HepG2 (cell line): Measurements from ENCODE around the gene SLC25A15. TPM values are rescaled to one million over a fixed set of nuclear protein-coding genes. Genes with fewer than 3 reads are reported as not detected.

ENCODE experiments used
- ATAC-seq: fragments of 200-7000 bp; cut with Tn5 transposase; 3 replicates; pipeline ENCODE4 v1.9.1; 2020; ENCODE audit warnings: mild to moderate bottlenecking, moderate library complexity
- BruUV-seq: library from RNA; stranded (reverse); fragments of 400-500 nt; replicated peaks from 2 replicates; lab custom pipeline; 2021; lab: Mats Ljungman, UMichigan
- CTCF ChIA-PET: fragments of 300-600 bp; formaldehyde crosslinking; extraction: SDS; loops from one replicate; lab custom pipeline; 2021; ENCODE audit warnings: low total read pairs, inconsistent platforms, low intra/inter-chr PET ratio; lab: Yijun Ruan, JAX
- POLR2A ChIA-PET: fragments of 350-600 bp; sonication (Branson Sonifier 250); formaldehyde crosslinking; loops from one replicate; lab custom pipeline; 2020; ENCODE audit warnings: antibody characterized with exemption, inconsistent platforms; lab: Yijun Ruan, JAX
- DNase-seq: peaks from one replicate; pipeline ENCODE4 v3.0.0-alpha.2; 2015; ENCODE audit warnings: low spot score
- FAIRE-seq: peaks from 3 replicates; lab custom pipeline; 2011; peaks lifted over from hg19 to GRCh38; lab: Jason Lieb, UNC
- H2AFZ ChIP-seq: one replicate; pipeline ENCODE4 v1.6.1; 2011; ENCODE audit warnings: low read length, inconsistent platforms
- H3K27ac ChIP-seq: fragments of 300-600 bp; 3 replicates; pipeline ENCODE4 v1.8.0; 2011; ENCODE audit warnings: mixed run types, mild to moderate bottlenecking, mixed read lengths, low read length, inconsistent platforms; ENCODE audit not compliant: insufficient read depth; ENCODE audit errors: extremely low read length
- H3K27me3 ChIP-seq, 2 experiments: fragments of 200-600 bp in 1 of 2; 2 replicates in 1 of 2; 3 replicates in 1 of 2; pipeline versions ENCODE4 v1.6.0 to v1.8.0; 2011; ENCODE audit warnings: low read length in 2 of 2, mild to moderate bottlenecking in 2 of 2, moderate library complexity in 2 of 2, inconsistent platforms in 1 of 2; ENCODE audit not compliant: insufficient read depth in 2 of 2, control insufficient read depth in 1 of 2
- H3K36me3 ChIP-seq, 2 experiments: fragments of 200-600 bp in 1 of 2; replicated peaks in 1 of 2; 2 replicates in 1 of 2; 3 replicates in 1 of 2; pipeline versions ENCODE4 v1.5.1 to v1.8.0; 2011; ENCODE audit warnings: low read length in 2 of 2, inconsistent platforms in 1 of 2; ENCODE audit not compliant: insufficient read depth in 2 of 2, control insufficient read depth in 1 of 2
- H3K4me1 ChIP-seq: 2 replicates; pipeline ENCODE4 v1.5.1; 2012; ENCODE audit warnings: low read length, inconsistent platforms; ENCODE audit not compliant: insufficient read depth
- H3K4me2 ChIP-seq: 2 replicates; pipeline ENCODE4 v1.6.0; 2011; ENCODE audit warnings: low read depth, low read length, inconsistent platforms
- H3K4me3 ChIP-seq, 3 experiments: fragments of 200-600 bp in 1 of 3; sonication (generic), shearing (Covaris generic) in 1 of 3; replicated peaks in 1 of 3; 2 replicates each; pipeline ENCODE4 v1.5.1; 2011 to 2016; ENCODE audit warnings: low read length in 3 of 3, inconsistent platforms in 2 of 3, low read depth in 2 of 3, mild to moderate bottlenecking in 2 of 3, control low read depth in 1 of 3, mixed read lengths in 1 of 3; ENCODE audit not compliant: insufficient read depth in 1 of 3
- H3K79me2 ChIP-seq: one replicate; pipeline ENCODE4 v1.6.1; 2011; ENCODE audit warnings: low read length, inconsistent platforms; ENCODE audit not compliant: insufficient read depth
- H3K9ac ChIP-seq: 2 replicates; pipeline ENCODE4 v1.6.0; 2011; ENCODE audit warnings: mild to moderate bottlenecking, low read depth, low read length, inconsistent platforms; ENCODE audit not compliant: insufficient read depth
- H3K9me3 ChIP-seq: 2 replicates; pipeline ENCODE4 v1.5.1; 2012; ENCODE audit warnings: mild to moderate bottlenecking, low read length
- H4K20me1 ChIP-seq: 2 replicates; pipeline ENCODE4 v1.6.0; 2011; ENCODE audit warnings: inconsistent platforms, mild to moderate bottlenecking, low read length, moderate library complexity; ENCODE audit not compliant: insufficient read depth
- EHMT2 ChIP-seq: fragments of 200-600 bp; sonication (generic); IDR thresholded peaks from 2 replicates; pipeline ENCODE4 v1.7.0; 2017; ENCODE audit warnings: antibody characterized with exemption, low read depth, low read length, borderline replicate concordance
- ESRRA ChIP-seq: sonication (generic); formaldehyde crosslinking; IDR thresholded peaks from 2 replicates; pipeline ENCODE4 v1.5.1; 2020; ENCODE audit warnings: mild to moderate bottlenecking, low read depth, missing genetic modification reagents
- FOXJ3 ChIP-seq: sonication (generic); formaldehyde crosslinking; IDR thresholded peaks from 2 replicates; pipeline ENCODE4 v1.4.0; 2020; ENCODE audit warnings: missing genetic modification reagents, mild to moderate bottlenecking, borderline replicate concordance
- FOXO1 ChIP-seq: sonication (generic); formaldehyde crosslinking; IDR thresholded peaks from 2 replicates; pipeline ENCODE4 v1.4.0; 2020; ENCODE audit warnings: missing genetic modification reagents
- KLF13 ChIP-seq: sonication (generic); formaldehyde crosslinking; IDR thresholded peaks from 2 replicates; pipeline ENCODE4 v1.4.0; 2020; ENCODE audit warnings: mild to moderate bottlenecking, missing genetic modification reagents
- PAF1 ChIP-seq: IDR thresholded peaks from 2 replicates; pipeline ENCODE4 v1.6.1; 2016; ENCODE audit warnings: missing genetic modification reagents, missing compliant biosample characterization
- PAX8 ChIP-seq: sonication (generic); formaldehyde crosslinking; IDR thresholded peaks from 2 replicates; pipeline ENCODE4 v1.8.0; 2022; ENCODE audit warnings: mild to moderate bottlenecking, missing genetic modification reagents, borderline replicate concordance
- PHF5A ChIP-seq: IDR thresholded peaks from one replicate; pipeline ENCODE4 v1.6.1; 2018; ENCODE audit warnings: low read depth, missing genetic modification reagents; ENCODE audit not compliant: unreplicated experiment
- SATB2 ChIP-seq: sonication (generic); formaldehyde crosslinking; IDR thresholded peaks from 2 replicates; pipeline ENCODE4 v1.5.0; 2020; ENCODE audit warnings: missing genetic modification reagents
- SMYD3 ChIP-seq: sonication (generic); formaldehyde crosslinking; IDR thresholded peaks from 2 replicates; pipeline ENCODE4 v1.8.1; 2023; ENCODE audit warnings: mild to moderate bottlenecking, missing genetic modification reagents
- YY1 ChIP-seq: IDR thresholded peaks from 2 replicates; pipeline ENCODE4 v1.6.1; 2011; ENCODE audit warnings: low read length, low read depth, moderate library complexity, mild to moderate bottlenecking; ENCODE audit not compliant: insufficient read depth, insufficient replicate concordance
- ZMAT3 ChIP-seq: sonication (generic); formaldehyde crosslinking; conservative IDR thresholded peaks from 2 replicates; pipeline ENCODE4 v1.7.0; 2021; ENCODE audit warnings: missing genetic modification reagents
- ZNF253 ChIP-seq: sonication (generic); formaldehyde crosslinking; IDR thresholded peaks from 2 replicates; pipeline ENCODE4 v1.8.0; 2022; ENCODE audit warnings: mild to moderate bottlenecking, missing genetic modification reagents, borderline replicate concordance
- ZNF446 ChIP-seq: sonication (generic); formaldehyde crosslinking; IDR thresholded peaks from 2 replicates; pipeline ENCODE4 v1.5.0; 2020; ENCODE audit warnings: mild to moderate bottlenecking, missing genetic modification reagents
- ZNF724P ChIP-seq: sonication (generic); formaldehyde crosslinking; IDR thresholded peaks from 2 replicates; pipeline ENCODE4 v1.8.0; 2022; ENCODE audit warnings: missing genetic modification reagents, borderline replicate concordance
- WGBS: methylation state at CpG from one replicate; pipeline ENCODE4 v1.1.6; 2017; ENCODE audit warnings: low lambda C conversion rate; 5-methylcytosine and 5-hydroxymethylcytosine counted together
- in situ Hi-C: cut with HindIII; loops from 2 replicates; pipeline ENCODE4 v1.10.0; 2017; ENCODE audit warnings: low pct_unique_long_range_greater_than_20kb; ENCODE audit not compliant: extremely low pct_ligation_motif_present
- intact Hi-C: fragments of 100-400 bp; cut with micrococcal nuclease; formaldehyde crosslinking; loops from one replicate; pipeline ENCODE4 v1.10.0; 2022; ENCODE audit not compliant: unreplicated experiment
- polyA plus RNA-seq, 8 experiments: library from polyadenylated mRNA; depleted of rRNA in 3 of 8; stranded (reverse) in 7 of 8; unstranded in 1 of 8; fragments of >200 nt; fragmentation: Illumina TruSeq in 4 of 8; extraction: Trizol in 4 of 8; gene quantifications; 2 replicates each; pipeline versions ENCODE4 v1.2.1 to v1.2.3, GENCODE V29; 2011 to 2016; ENCODE audit warnings: low read depth in 4 of 8, missing spikeins in 1 of 8, mixed read lengths in 1 of 8; ENCODE audit not compliant: insufficient read depth in 1 of 8
- total RNA-seq, 5 experiments: library from RNA; depleted of rRNA; stranded (reverse); fragments of >200 nt; fragmentation: Illumina TruSeq; extraction: Trizol; gene quantifications; 2 replicates each; pipeline ENCODE4 v1.2.3, GENCODE V29; 2016; ENCODE audit warnings: low read depth in 1 of 5
- TF ChIP-seq, protein P1 (sequence below): sonication (generic); formaldehyde crosslinking; IDR thresholded peaks from 2 replicates; pipeline ENCODE4 v1.5.0; 2020; ENCODE audit warnings: mild to moderate bottlenecking, missing genetic modification reagents, borderline replicate concordance

Gene SLC25A15
- total and polyA plus RNA-seq, 2 of the 13 experiments (the other 11 are each of a cell fraction or from before 2014, with no cell fraction given), result 17.3 to 39.1 TPM

DNA sequence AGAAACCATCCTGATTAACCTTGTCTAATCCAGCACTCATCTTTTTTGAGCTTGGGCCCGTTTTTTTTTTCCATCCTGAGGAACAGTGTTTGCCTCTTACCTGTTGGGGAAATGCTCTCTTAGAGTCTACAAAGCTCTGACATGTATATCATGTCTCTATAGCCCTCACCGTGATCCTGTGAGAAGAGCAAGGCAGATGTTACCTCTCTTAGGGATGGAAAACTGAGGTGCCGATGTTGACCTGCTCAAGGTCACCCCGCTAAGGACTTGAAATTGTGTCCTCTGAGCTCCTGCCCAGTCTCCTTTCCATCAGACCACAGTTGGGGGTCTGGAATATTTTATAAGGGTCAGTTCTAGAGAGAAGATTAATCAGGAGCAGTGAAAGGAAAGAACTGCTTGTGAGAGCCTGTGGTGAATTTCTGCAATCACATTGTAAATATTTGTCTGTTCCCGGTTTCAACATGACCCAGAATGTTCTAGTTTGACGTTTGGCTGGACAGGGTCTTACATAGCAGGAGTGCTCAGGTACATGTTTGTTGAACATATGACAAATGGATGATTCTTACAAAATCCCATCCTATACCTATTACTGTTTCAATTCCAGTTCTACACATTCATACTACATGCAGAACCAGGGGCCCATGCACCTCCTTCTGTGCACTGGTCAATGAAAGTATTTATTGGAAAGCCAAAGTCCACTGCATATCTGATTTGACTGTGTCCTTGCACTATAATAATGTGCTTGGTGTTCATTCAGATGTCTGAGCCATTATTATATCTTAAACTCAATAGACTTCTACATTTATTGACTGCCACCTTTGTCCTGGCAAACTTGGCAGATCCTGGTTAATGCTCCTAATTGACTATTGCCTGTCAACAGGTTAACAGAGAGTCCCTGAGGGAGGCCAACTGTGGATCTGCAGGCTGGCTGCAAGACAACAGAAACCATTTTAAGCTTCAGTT is 12.1 kb downstream of the SLC25A15 start (continued):
- TF ChIP-seq FOXJ3 (CRISPR knock-in tag) (no peak; the same call in 1 of the 2 replicates), PAX8 (no peak), FOXO1 (CRISPR knock-in tag) (peak; percentile 46; the same call in 1 of the 2 replicates)
- TF ChIP-seq, protein P1, sequence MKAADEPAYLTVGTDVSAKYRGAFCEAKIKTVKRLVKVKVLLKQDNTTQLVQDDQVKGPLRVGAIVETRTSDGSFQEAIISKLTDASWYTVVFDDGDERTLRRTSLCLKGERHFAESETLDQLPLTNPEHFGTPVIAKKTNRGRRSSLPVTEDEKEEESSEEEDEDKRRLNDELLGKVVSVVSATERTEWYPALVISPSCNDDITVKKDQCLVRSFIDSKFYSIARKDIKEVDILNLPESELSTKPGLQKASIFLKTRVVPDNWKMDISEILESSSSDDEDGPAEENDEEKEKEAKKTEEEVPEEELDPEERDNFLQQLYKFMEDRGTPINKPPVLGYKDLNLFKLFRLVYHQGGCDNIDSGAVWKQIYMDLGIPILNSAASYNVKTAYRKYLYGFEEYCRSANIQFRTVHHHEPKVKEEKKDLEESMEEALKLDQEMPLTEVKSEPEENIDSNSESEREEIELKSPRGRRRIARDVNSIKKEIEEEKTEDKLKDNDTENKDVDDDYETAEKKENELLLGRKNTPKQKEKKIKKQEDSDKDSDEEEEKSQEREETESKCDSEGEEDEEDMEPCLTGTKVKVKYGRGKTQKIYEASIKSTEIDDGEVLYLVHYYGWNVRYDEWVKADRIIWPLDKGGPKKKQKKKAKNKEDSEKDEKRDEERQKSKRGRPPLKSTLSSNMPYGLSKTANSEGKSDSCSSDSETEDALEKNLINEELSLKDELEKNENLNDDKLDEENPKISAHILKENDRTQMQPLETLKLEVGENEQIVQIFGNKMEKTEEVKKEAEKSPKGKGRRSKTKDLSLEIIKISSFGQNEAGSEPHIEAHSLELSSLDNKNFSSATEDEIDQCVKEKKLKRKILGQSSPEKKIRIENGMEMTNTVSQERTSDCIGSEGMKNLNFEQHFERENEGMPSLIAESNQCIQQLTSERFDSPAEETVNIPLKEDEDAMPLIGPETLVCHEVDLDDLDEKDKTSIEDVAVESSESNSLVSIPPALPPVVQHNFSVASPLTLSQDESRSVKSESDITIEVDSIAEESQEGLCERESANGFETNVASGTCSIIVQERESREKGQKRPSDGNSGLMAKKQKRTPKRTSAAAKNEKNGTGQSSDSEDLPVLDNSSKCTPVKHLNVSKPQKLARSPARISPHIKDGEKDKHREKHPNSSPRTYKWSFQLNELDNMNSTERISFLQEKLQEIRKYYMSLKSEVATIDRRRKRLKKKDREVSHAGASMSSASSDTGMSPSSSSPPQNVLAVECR (CRISPR knock-in tag), result no peak; the same call in 1 of the 2 replicates

DNA sequence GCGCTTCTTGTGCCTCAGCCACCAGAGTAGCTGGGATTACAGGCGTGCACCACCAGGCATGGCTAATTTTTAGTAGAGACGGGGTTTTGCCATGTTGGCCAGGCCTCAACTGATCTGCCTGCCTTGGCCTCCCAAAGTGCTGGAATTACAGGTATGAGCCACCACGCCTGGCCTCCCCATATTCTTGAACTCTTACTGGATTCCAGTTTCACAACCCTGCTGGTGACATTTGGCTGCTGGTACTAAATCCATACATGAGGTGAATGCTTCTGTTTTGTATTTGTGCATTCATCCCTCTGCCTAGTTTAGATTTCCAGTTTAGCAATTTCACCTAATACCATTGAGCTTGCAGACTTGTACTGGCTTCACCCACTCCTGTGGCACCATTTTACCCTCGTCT is 13.9 kb downstream of the SLC25A15 start:
- Histone ChIP-seq H3K36me3 (peaks cover 32 to 74% of the 10 kb centered on the region in 2 experiments), H3K4me1 (peaks cover 34% of the 10 kb centered on the region), H3K4me2 (no peak overlapping the region), H3K27ac (no peak overlapping the region), H3K79me2 (no peaks in the 10 kb centered on the region), H4K20me1 (no peaks in the 10 kb centered on the region), H2AFZ (no peak overlapping the region), H3K27me3 (no peaks in the 10 kb centered on the region), H3K4me3 (no peak overlapping the region), H3K9me3 (no peaks in the 10 kb centered on the region), H3K9ac (no peak overlapping the region)
- ChIA-PET POLR2A (no interaction called here), CTCF (no interaction called here)
- ATAC-seq, result no peak
- TF ChIP-seq PHF5A (CRISPR knock-in tag) (no peak), ZNF446 (CRISPR knock-in tag) (no peak), YY1 (no peak), ESRRA (CRISPR knock-in tag) (no peak), PAF1 (CRISPR knock-in tag) (no peak), KLF13 (CRISPR knock-in tag) (no peak), ZNF253 (CRISPR knock-in tag) (no peak), ZMAT3 (CRISPR knock-in tag) (no peak), EHMT2 (no peak), ZNF724P (CRISPR knock-in tag) (no peak), SATB2 (CRISPR knock-in tag) (no peak), SMYD3 (CRISPR knock-in tag) (no peak)
- no peak for DNase-seq
- no peak for FAIRE-seq
- intact Hi-C loops, result no loop called here
- 96% methylated on average over 5 of the region's 5 CpGs for WGBS
- BruUV-seq, result no TSS peak
- in situ Hi-C loops, result no loop called here
